H1 (cell line): ENCODE data around the gene TRABD2B. TPM values are rescaled to one million over a fixed set of nuclear protein-coding genes. Genes with fewer than 3 reads are reported as not detected.

ENCODE experiments used
- CTCF ChIA-PET: fragments of 300-600 bp; sonication (Branson Sonifier 250); formaldehyde crosslinking; loops from one replicate; lab custom pipeline; 2021; ENCODE audit not compliant: partially characterized antibody; lab: Charles Lee
- POLR2A ChIA-PET: fragments of 300-600 bp; sonication (Branson Sonifier 250); formaldehyde crosslinking; loops from one replicate; lab custom pipeline; 2021; ENCODE audit warnings: inconsistent platforms; ENCODE audit not compliant: partially characterized antibody; lab: Charles Lee
- DNase-seq, 2 experiments: peaks; one replicate each; pipeline versions ENCODE4 v3.0.0 to v3.0.0-alpha.2; 2010 to 2022; ENCODE audit warnings: low spot score in 2 of 2, low read depth in 1 of 2, mixed read lengths in 1 of 2
- FAIRE-seq: peaks from 2 replicates; lab custom pipeline; 2011; peaks lifted over from hg19 to GRCh38; lab: Jason Lieb, UNC
- H2AFZ ChIP-seq: 2 replicates; pipeline ENCODE4 v1.8.1; 2012; ENCODE audit warnings: low read length, inconsistent platforms
- H2AK5ac ChIP-seq: 2 replicates; pipeline ENCODE4 v1.6.1; 2013; ENCODE audit warnings: low read depth, low read length
- H2BK120ac ChIP-seq: replicated peaks from 2 replicates; pipeline ENCODE3; 2013; ENCODE audit warnings: low read depth, low read length, inconsistent platforms
- H2BK12ac ChIP-seq: 2 replicates; pipeline ENCODE4 v1.6.1; 2013; ENCODE audit warnings: low read depth, low read length
- H2BK15ac ChIP-seq: 2 replicates; pipeline ENCODE4 v1.6.1; 2013; ENCODE audit warnings: low read length
- H2BK20ac ChIP-seq: 2 replicates; pipeline ENCODE4 v1.6.1; 2013; ENCODE audit warnings: low read length
- H2BK5ac ChIP-seq: 2 replicates; pipeline ENCODE4 v1.6.1; 2013; ENCODE audit warnings: low read depth, low read length
- H3K14ac ChIP-seq: 2 replicates; pipeline ENCODE4 v1.6.1; 2013; ENCODE audit warnings: inconsistent platforms; ENCODE audit not compliant: insufficient read length
- H3K18ac ChIP-seq: 2 replicates; pipeline ENCODE4 v1.6.1; 2013; ENCODE audit warnings: low read length; ENCODE audit errors: extremely low read depth
- H3K23ac ChIP-seq: 2 replicates; pipeline ENCODE4 v1.6.1; 2013; ENCODE audit warnings: inconsistent platforms; ENCODE audit not compliant: insufficient read length
- H3K23me2 ChIP-seq: 2 replicates; pipeline ENCODE4 v1.6.1; 2013; ENCODE audit warnings: low read depth, low read length
- H3K27ac ChIP-seq: 2 replicates; pipeline ENCODE4 v1.6.1; 2011; ENCODE audit warnings: low read depth, low read length, inconsistent platforms
- H3K27me3 ChIP-seq, 4 experiments: replicated peaks in 1 of 4; 1 replicate in 1 of 4; 2 replicates in 3 of 4; pipeline versions ENCODE4 v1.6.1 to v1.8.1; 2011 to 2013; ENCODE audit warnings: low read length in 3 of 4, mild to moderate bottlenecking in 3 of 4, inconsistent platforms in 2 of 4, mixed read lengths in 2 of 4, moderate library complexity in 1 of 4; ENCODE audit not compliant: control insufficient read depth in 3 of 4, insufficient read depth in 3 of 4; ENCODE audit errors: extremely low read depth in 1 of 4
- H3K36me3 ChIP-seq, 4 experiments: 2 replicates each; pipeline versions ENCODE4 v1.6.1 to v1.8.1; 2011 to 2013; ENCODE audit warnings: mild to moderate bottlenecking in 4 of 4, low read length in 3 of 4, moderate library complexity in 2 of 4, control low read depth in 1 of 4, inconsistent platforms in 1 of 4; ENCODE audit not compliant: insufficient read depth in 4 of 4, control insufficient read depth in 2 of 4
- H3K4ac ChIP-seq: replicated peaks from 2 replicates; pipeline ENCODE3; 2013; ENCODE audit warnings: low read length, low read depth, mixed read lengths, inconsistent platforms; ENCODE audit not compliant: insufficient read length
- H3K4me1 ChIP-seq, 4 experiments: replicated peaks in 1 of 4; 1 replicate in 1 of 4; 2 replicates in 3 of 4; pipeline versions ENCODE4 v1.6.1 to v1.8.1; 2011 to 2013; ENCODE audit warnings: low read length in 3 of 4, inconsistent platforms in 2 of 4, mixed read lengths in 1 of 4; ENCODE audit not compliant: insufficient read depth in 4 of 4, control insufficient read depth in 3 of 4
- H3K4me2 ChIP-seq, 2 experiments: 2 replicates each; pipeline versions ENCODE4 v1.6.1 to v1.8.1; 2011 to 2013; ENCODE audit warnings: low read depth in 2 of 2, low read length in 2 of 2, control low read depth in 1 of 2, inconsistent platforms in 1 of 2, mild to moderate bottlenecking in 1 of 2; ENCODE audit not compliant: insufficient read depth in 1 of 2
- H3K4me3 ChIP-seq, 4 experiments: fragments of 200-600, 300-600 bp in 1 of 4; sonication (generic), shearing (Covaris generic), sonication (Bioruptor Twin) in 1 of 4; 2 replicates each; pipeline versions ENCODE4 v1.5.1 to v1.8.1; 2011 to 2016; ENCODE audit warnings: low read length in 4 of 4, low read depth in 3 of 4, control low read depth in 2 of 4, inconsistent platforms in 2 of 4, mild to moderate bottlenecking in 2 of 4, mixed read lengths in 1 of 4, moderate library complexity in 1 of 4; ENCODE audit not compliant: insufficient read depth in 2 of 4; ENCODE audit errors: extremely low read depth in 1 of 4
- H3K56ac ChIP-seq: replicated peaks from 2 replicates; pipeline ENCODE3; 2013; ENCODE audit warnings: low read depth, mild to moderate bottlenecking, mixed read lengths, low read length, inconsistent platforms; ENCODE audit not compliant: insufficient read length
- H3K79me1 ChIP-seq: 2 replicates; pipeline ENCODE4 v1.6.1; 2013; ENCODE audit warnings: low read depth, low read length, control low read depth
- H3K79me2 ChIP-seq, 2 experiments: 2 replicates each; pipeline versions ENCODE4 v1.6.1 to v1.8.1; 2012 to 2013; ENCODE audit warnings: low read length in 2 of 2, mild to moderate bottlenecking in 2 of 2, inconsistent platforms in 1 of 2; ENCODE audit not compliant: insufficient read depth in 2 of 2, control insufficient read depth in 1 of 2
- H3K9ac ChIP-seq, 4 experiments: replicated peaks in 1 of 4; 1 replicate in 1 of 4; 2 replicates in 3 of 4; pipeline versions ENCODE4 v1.6.1 to v1.8.1; 2011 to 2013; ENCODE audit warnings: low read depth in 3 of 4, low read length in 3 of 4, control low read depth in 2 of 4, mild to moderate bottlenecking in 2 of 4, moderate library complexity in 2 of 4, inconsistent platforms in 1 of 4; ENCODE audit errors: extremely low read depth in 1 of 4
- H3K9me3 ChIP-seq, 2 experiments: 2 replicates each; pipeline versions ENCODE4 v1.6.1 to v1.8.1; 2012 to 2013; ENCODE audit warnings: mild to moderate bottlenecking in 2 of 2, moderate library complexity in 2 of 2, control low read depth in 1 of 2, inconsistent platforms in 1 of 2, low read depth in 1 of 2, low read length in 1 of 2, mixed read lengths in 1 of 2; ENCODE audit not compliant: insufficient read depth in 2 of 2
- H4K20me1 ChIP-seq, 2 experiments: replicated peaks in 1 of 2; 2 replicates each; pipeline versions ENCODE3 to v1.8.1; 2011 to 2013; ENCODE audit warnings: inconsistent platforms in 2 of 2, low read length in 2 of 2, mild to moderate bottlenecking in 1 of 2; ENCODE audit not compliant: insufficient read depth in 2 of 2, control insufficient read depth in 1 of 2
- H4K5ac ChIP-seq: 2 replicates; pipeline ENCODE4 v1.6.1; 2013; ENCODE audit warnings: low read length, low read depth, mixed read lengths, inconsistent platforms; ENCODE audit not compliant: insufficient read length
- H4K8ac ChIP-seq: 2 replicates; pipeline ENCODE4 v1.8.0; 2013; ENCODE audit warnings: mild to moderate bottlenecking, moderate library complexity, low read length, inconsistent platforms; ENCODE audit not compliant: insufficient read depth; ENCODE audit errors: extremely low read depth
- H4K91ac ChIP-seq: replicated peaks from 2 replicates; pipeline ENCODE3; 2013; ENCODE audit warnings: low read length, mixed read lengths, inconsistent platforms; ENCODE audit not compliant: insufficient read length
- ASH2L ChIP-seq: fragments of 200-600, 300-600 bp; sonication (generic); IDR thresholded peaks from one replicate; pipeline ENCODE4 v1.7.1; 2017; ENCODE audit warnings: low read length
- BCL11A ChIP-seq, 2 experiments: IDR thresholded peaks; one replicate each; pipeline ENCODE4 v1.6.1; 2011; ENCODE audit warnings: low read depth in 2 of 2, low read length in 2 of 2, mild to moderate bottlenecking in 2 of 2
- CHD1 ChIP-seq: IDR thresholded peaks from 2 replicates; pipeline ENCODE4 v1.6.1; 2012; ENCODE audit warnings: low read depth, low read length, improper control_type of control experiment
- E2F6 ChIP-seq: IDR thresholded peaks from 2 replicates; pipeline ENCODE4 v1.6.1; 2012; ENCODE audit warnings: inconsistent platforms
- EZH2 ChIP-seq: fragments of 200-600 bp; sonication (generic); IDR thresholded peaks from 2 replicates; pipeline ENCODE4 v1.7.1; 2012; ENCODE audit warnings: low read depth, mild to moderate bottlenecking, moderate library complexity, low read length, inconsistent platforms; ENCODE audit not compliant: severe bottlenecking
- PHF8 ChIP-seq: fragments of 200-600 bp; sonication (generic); conservative IDR thresholded peaks from 2 replicates; pipeline ENCODE4 v1.7.1; 2012; ENCODE audit warnings: low read depth, mild to moderate bottlenecking, inconsistent platforms, low read length, moderate library complexity
- RBBP5 ChIP-seq: IDR thresholded peaks from 2 replicates; pipeline ENCODE4 v1.7.1; 2012; ENCODE audit warnings: low read depth, mild to moderate bottlenecking, inconsistent platforms, low read length, moderate library complexity, borderline replicate concordance
- RXRA ChIP-seq: IDR thresholded peaks from 2 replicates; pipeline ENCODE4 v1.6.1; 2011; ENCODE audit warnings: low read depth, mild to moderate bottlenecking, low read length, moderate library complexity; ENCODE audit not compliant: insufficient read depth
- TBP ChIP-seq: IDR thresholded peaks from 2 replicates; pipeline ENCODE4 v1.6.1; 2011; ENCODE audit warnings: low read depth, low read length, improper control_type of control experiment
- ZNF274 ChIP-seq: IDR thresholded peaks from 2 replicates; pipeline ENCODE4 v1.7.0; 2012; ENCODE audit warnings: low read length, borderline replicate concordance; ENCODE audit errors: extremely low read depth
- WGBS, 2 experiments: shearing (Covaris generic) in 1 of 2; methylation state at CpG; one replicate each; pipeline versions ENCODE4 v1.1.6 to v1.1.7; 2013 to 2015; ENCODE audit warnings: low lambda C conversion rate in 2 of 2, mixed read lengths in 2 of 2, inconsistent platforms in 1 of 2, low coverage in 1 of 2, missing lambda C conversion rate in 1 of 2; ENCODE audit not compliant: insufficient replicate concordance in 2 of 2, insufficient coverage in 1 of 2, insufficient read length in 1 of 2; ENCODE audit errors: extremely low coverage in 1 of 2, missing lambda C conversion rate in 1 of 2; 5-methylcytosine and 5-hydroxymethylcytosine counted together
- polyA plus RNA-seq, 7 experiments: library from polyadenylated mRNA; depleted of rRNA in 3 of 7; stranded (reverse) in 5 of 7; unstranded in 2 of 7; fragments of >200 nt in 5 of 7; fragments of 200-250 nt in 2 of 7; gene quantifications; 1 replicate in 5 of 7; 2 replicates in 1 of 7; 4 replicates in 1 of 7; pipeline versions ENCODE4 v1.2.1 to v1.2.3, GENCODE V29; 2011 to 2013; ENCODE audit warnings: missing spikeins in 2 of 7, mixed read lengths in 2 of 7
- total RNA-seq: library from RNA; stranded (reverse); fragmentation: NEBNext Ultra II Directional; extraction: Animal tissue kit (Norgen Biotek cat#: 25700); gene quantifications from 2 replicates; pipeline ENCODE4 v1.2.1, GENCODE V29; 2021
- TF ChIP-seq, protein P1 (sequence below), 3 experiments: IDR thresholded peaks; 1 replicate in 2 of 3; 2 replicates in 1 of 3; pipeline versions ENCODE4 v1.5.1 to v1.6.1; 2011; ENCODE audit warnings: low read length in 3 of 3, mild to moderate bottlenecking in 3 of 3, inconsistent platforms in 2 of 3, low read depth in 1 of 3, moderate library complexity in 1 of 3; ENCODE audit not compliant: insufficient read depth in 1 of 3; ENCODE audit errors: control extremely low read depth in 1 of 3

The TRABD2B gene
- total and polyA plus RNA-seq, 2 of the 8 experiments (the other 6 are each of a cell fraction or from before 2014, with no cell fraction given) = 0.95 to 3.4 TPM

- H3K18ac ChIP-seq = no peak overlapping the region
- H4K20me1 ChIP-seq = no peaks in the 10 kb centered on the region
- no peaks in the 10 kb centered on the region for H3K79me1 ChIP-seq
- H2AFZ ChIP-seq = no peak overlapping the region
- no peaks in the 10 kb centered on the region for H3K23me2 ChIP-seq
- no peaks in the 10 kb centered on the region for H3K79me2 ChIP-seq
- no peak overlapping the region for H3K23ac ChIP-seq
- DNase-seq (no peak), FAIRE-seq (no peak)
- no peak overlapping the region for H3K56ac ChIP-seq
- ChIA-PET POLR2A (no interaction called here), CTCF (interaction anchor here (0.9 to 4.2 kb wide), 5 partner anchors 10 to 77 kb away, joined by 3 to 27 read pairs (median 5); no protein-coding TSS in a partner anchor)
- H3K36me3 ChIP-seq = no peaks in the 10 kb centered on the region
- H2BK120ac ChIP-seq = no peak overlapping the region
- no peak overlapping the region for H3K4me3 ChIP-seq
- H3K4ac ChIP-seq = no peak overlapping the region
- H2AK5ac ChIP-seq = no peak overlapping the region
- H2BK5ac ChIP-seq = no peak overlapping the region
- H3K27ac ChIP-seq = no peak overlapping the region
- 92% methylated on average over 7 of the region's 7 CpGs; no CpG with 5 or more reads in 1 of the 2 experiments for WGBS, 2 experiments
- H4K8ac ChIP-seq = no peak overlapping the region
- H4K5ac ChIP-seq = no peak overlapping the region
- no peak overlapping the region for H3K9ac ChIP-seq
- no peak overlapping the region for H4K91ac ChIP-seq
- H2BK12ac ChIP-seq = no peak overlapping the region
- no peak overlapping the region for H3K14ac ChIP-seq
- H3K4me1 ChIP-seq = no peaks in the 10 kb centered on the region
- H2BK15ac ChIP-seq = no peak overlapping the region
- no peaks in the 10 kb centered on the region for H3K9me3 ChIP-seq
- H2BK20ac ChIP-seq = no peak overlapping the region
- no peak overlapping the region for H3K4me2 ChIP-seq
- no peaks in the 10 kb centered on the region; a peak in 1 of 7 replicates for H3K27me3 ChIP-seq
- TF ChIP-seq TBP (no peak), CHD1 (no peak), E2F6 (no peak), ASH2L (no peak), RXRA (no peak), PHF8 (no peak), ZNF274 (no peak), BCL11A (IDR thresholded peaks at IDR 0.05; ENCODE audit: low read depth in 2 of 2, low read length in 2 of 2) (no peak), RBBP5 (no peak), EZH2 (no peak)
- TF ChIP-seq, protein P1, sequence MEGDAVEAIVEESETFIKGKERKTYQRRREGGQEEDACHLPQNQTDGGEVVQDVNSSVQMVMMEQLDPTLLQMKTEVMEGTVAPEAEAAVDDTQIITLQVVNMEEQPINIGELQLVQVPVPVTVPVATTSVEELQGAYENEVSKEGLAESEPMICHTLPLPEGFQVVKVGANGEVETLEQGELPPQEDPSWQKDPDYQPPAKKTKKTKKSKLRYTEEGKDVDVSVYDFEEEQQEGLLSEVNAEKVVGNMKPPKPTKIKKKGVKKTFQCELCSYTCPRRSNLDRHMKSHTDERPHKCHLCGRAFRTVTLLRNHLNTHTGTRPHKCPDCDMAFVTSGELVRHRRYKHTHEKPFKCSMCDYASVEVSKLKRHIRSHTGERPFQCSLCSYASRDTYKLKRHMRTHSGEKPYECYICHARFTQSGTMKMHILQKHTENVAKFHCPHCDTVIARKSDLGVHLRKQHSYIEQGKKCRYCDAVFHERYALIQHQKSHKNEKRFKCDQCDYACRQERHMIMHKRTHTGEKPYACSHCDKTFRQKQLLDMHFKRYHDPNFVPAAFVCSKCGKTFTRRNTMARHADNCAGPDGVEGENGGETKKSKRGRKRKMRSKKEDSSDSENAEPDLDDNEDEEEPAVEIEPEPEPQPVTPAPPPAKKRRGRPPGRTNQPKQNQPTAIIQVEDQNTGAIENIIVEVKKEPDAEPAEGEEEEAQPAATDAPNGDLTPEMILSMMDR (IDR thresholded peaks at IDR 0.05; ENCODE audit: control extremely low read depth in 1 of 3, insufficient read depth in 1 of 3, low read depth in 1 of 3, low read length in 3 of 3) = no peak
These were observed 19.3 kb upstream of the TRABD2B start for GRCh38 chr1:48016515-48016914.
